ENCODE measurements around the gene PIK3AP1.

DNA sequence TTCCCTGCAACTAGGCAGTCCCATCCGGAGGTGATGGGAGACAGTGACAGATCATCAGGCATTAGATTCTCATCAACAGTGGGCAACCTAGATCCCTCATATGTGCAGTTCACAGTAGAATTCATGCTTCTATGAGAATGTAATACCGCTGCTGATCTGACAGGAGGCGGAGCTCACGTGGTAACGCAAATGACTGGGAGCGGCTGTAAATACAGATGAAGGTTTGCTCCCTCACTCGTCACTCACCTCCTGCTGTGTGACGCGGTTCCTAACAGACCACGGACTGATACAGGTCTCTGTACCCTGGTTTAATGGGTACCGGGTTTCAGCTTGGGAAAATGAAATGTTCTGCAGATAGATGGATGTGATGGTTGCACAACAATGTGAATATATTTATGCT, 47.8 kb upstream of the PIK3AP1 start:
- TF ChIP-seq CTCF (IDR thresholded peaks at IDR 0.05 in 4 of 5, conservative IDR thresholded peaks at IDR 0.05 in 1 of 5), result no peak
- TF ChIP-seq POLR2A (IDR thresholded peaks at IDR 0.05), result no peak

Measured in gastrocnemius medialis (tissue), 4 donors.